Epithelial cell of prostate (primary cell): Measurements from ENCODE around the gene CXXC5.
"Not testable (repeated sequence)": the region's sequence is repeated elsewhere in the genome, so short reads cannot be mapped to it uniquely, and the experiment has no call there.

Experiments used
- DNase-seq: peaks from one replicate; pipeline ENCODE4 v3.0.0-alpha.2; 2011; ENCODE audit warnings: low read depth, low spot score
- H3K27ac ChIP-seq: fragments of 450-650 bp; 2 replicates; pipeline ENCODE4 v1.5.1; 2017; ENCODE audit warnings: mild to moderate bottlenecking

CXXC5 gene

GRCh38 chr5:139704748-139705147, 56.6 kb downstream of the CXXC5 start:
- no peak for DNase-seq

GRCh38 chr5:139705191-139705590, 57.0 kb downstream of the CXXC5 start:
- H3K27ac ChIP-seq: no peak overlapping the region
- DNase-seq: no peak

More at GRCh38 chr5:139704748-139705147, 56.6 kb downstream of the CXXC5 start:
- H3K27ac ChIP-seq: no peak overlapping the region

- DNase-seq: no peak
- H3K27ac ChIP-seq: no peak overlapping the region
These were observed 57.8 kb downstream of the CXXC5 start for GRCh38 chr5:139705655-139706587.

- H3K27ac ChIP-seq: no peak overlapping the region
- DNase-seq: no peak
These were observed 59.4 kb downstream of the CXXC5 start for GRCh38 chr5:139707445-139708003.

GRCh38 chr5:139708434-139708861, 60.3 kb downstream of the CXXC5 start:
- H3K27ac ChIP-seq: no peak overlapping the region
- no peak for DNase-seq

GRCh38 chr5:139708877-139709581, 60.9 kb downstream of the CXXC5 start:
- H3K27ac ChIP-seq: no peak overlapping the region
- no peak for DNase-seq

- no peak overlapping the region for H3K27ac ChIP-seq
- DNase-seq: no peak
These were observed 61.6 kb downstream of the CXXC5 start for GRCh38 chr5:139709582-139710318.

GRCh38 chr5:139710319-139711066, 62.3 kb downstream of the CXXC5 start:
- DNase-seq: no peak
- H3K27ac ChIP-seq: no peak overlapping the region

GRCh38 chr5:139711067-139711905, 63.1 kb downstream of the CXXC5 start:
- no peak for DNase-seq
- no peak overlapping the region for H3K27ac ChIP-seq

- DNase-seq: no peak
- H3K27ac ChIP-seq: no peak overlapping the region
These were observed 63.7 kb downstream of the CXXC5 start for GRCh38 chr5:139711906-139712224.

- no peak overlapping the region for H3K27ac ChIP-seq
These were observed 64.3 kb downstream of the CXXC5 start for GRCh38 chr5:139712412-139712811.

GRCh38 chr5:139713898-139714297, 65.7 kb downstream of the CXXC5 start:
- not testable (repeated sequence) for H3K27ac ChIP-seq, DNase-seq

More at GRCh38 chr5:139712412-139712811, 64.3 kb downstream of the CXXC5 start:
- DNase-seq: no peak

GRCh38 chr5:139717221-139717620, 69.1 kb downstream of the CXXC5 start:
- no peak overlapping the region for H3K27ac ChIP-seq
- no peak for DNase-seq

- DNase-seq, H3K27ac ChIP-seq: not testable (repeated sequence)
These were observed 70.3 kb downstream of the CXXC5 start for GRCh38 chr5:139718403-139718802.

- not testable (repeated sequence) for H3K27ac ChIP-seq, DNase-seq
These were observed 71.8 kb downstream of the CXXC5 start for GRCh38 chr5:139719970-139720369.

- no peak for DNase-seq
- no peak overlapping the region for H3K27ac ChIP-seq
These were observed 75.9 kb downstream of the CXXC5 start for GRCh38 chr5:139723986-139724587.

GRCh38 chr5:139725073-139725830, 77.1 kb downstream of the CXXC5 start:
- no peak overlapping the region for H3K27ac ChIP-seq
- DNase-seq: no peak

GRCh38 chr5:139726248-139726647, 78.1 kb downstream of the CXXC5 start:
- DNase-seq: no peak
- no peak overlapping the region for H3K27ac ChIP-seq
